HG03457 (cell line): Measurements from ENCODE around the gene F11R.
"Not testable (repeated sequence)": the region's sequence is repeated elsewhere in the genome, so short reads cannot be mapped to it uniquely, and the experiment has no call there.

ENCODE experiments used
- ATAC-seq: cut with Tn5 transposase; IDR thresholded peaks from one replicate; pipeline ENCODE4 v1.9.1; 2021; ENCODE audit warnings: moderate number of reproducible peaks; ENCODE audit not compliant: unreplicated experiment

The F11R gene

DNA sequence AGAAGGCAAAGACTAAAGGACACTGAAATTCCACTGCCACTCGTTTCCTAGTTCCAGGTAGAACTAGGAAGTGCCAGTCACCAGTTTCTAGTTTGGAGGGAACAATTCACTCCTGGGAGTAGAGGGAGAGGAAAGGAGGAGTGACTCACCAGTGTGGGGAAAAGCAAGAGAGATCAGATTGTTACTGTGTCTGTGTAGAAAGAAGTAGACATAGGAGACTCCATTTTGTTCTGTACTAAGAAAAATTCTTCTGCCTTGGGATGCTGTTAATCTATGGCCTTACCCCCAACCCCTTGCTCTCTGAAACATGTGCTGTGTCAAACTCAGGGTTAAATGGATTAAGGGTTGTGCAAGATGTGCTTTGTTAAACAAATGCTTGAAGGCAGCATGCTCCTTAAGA lies 4.3 kb downstream of the F11R start:
- ATAC-seq = not testable (repeated sequence)

- peak; percentile 64 for ATAC-seq
Measured at GRCh38 chr1:161013488-161014230, 7.3 kb downstream of the F11R start.

DNA sequence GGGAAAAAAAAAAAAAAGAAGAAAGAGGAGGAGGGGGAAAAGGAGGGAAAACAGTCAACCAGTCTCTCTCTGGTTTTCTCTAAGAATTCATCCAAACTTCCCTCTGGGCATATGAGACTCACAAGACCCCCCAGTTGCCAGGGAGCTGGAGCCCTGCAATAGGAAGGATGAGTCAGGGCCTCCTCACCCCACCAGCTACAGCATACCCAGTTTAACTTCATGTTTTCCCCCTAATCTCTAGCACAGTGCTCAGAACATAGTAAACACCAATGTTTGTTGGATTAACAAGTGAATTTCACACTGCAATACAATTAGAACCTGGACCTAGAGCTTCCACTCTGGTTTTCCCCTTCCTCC lies 7.8 kb downstream of the F11R start:
- ATAC-seq = no peak

DNA sequence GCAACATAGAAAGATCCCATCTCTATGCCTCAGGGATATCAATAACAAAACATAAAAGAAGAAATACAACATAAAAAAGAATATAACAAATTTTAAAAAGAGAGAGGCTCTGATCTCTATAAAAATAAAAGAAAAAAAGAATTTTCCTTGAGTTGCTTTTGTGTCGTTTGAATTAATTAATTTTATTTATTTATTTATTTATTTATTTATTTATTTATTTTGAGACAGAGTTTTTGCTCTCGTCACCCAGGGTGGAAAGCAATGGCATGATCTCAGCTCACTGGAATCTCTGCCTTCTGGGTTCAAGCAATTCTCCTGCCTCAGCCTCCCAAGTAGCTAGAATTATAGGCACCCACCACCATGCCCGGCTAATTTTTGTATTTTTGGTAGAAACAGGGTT lies 8.5 kb downstream of the F11R start:
- no peak for ATAC-seq

DNA sequence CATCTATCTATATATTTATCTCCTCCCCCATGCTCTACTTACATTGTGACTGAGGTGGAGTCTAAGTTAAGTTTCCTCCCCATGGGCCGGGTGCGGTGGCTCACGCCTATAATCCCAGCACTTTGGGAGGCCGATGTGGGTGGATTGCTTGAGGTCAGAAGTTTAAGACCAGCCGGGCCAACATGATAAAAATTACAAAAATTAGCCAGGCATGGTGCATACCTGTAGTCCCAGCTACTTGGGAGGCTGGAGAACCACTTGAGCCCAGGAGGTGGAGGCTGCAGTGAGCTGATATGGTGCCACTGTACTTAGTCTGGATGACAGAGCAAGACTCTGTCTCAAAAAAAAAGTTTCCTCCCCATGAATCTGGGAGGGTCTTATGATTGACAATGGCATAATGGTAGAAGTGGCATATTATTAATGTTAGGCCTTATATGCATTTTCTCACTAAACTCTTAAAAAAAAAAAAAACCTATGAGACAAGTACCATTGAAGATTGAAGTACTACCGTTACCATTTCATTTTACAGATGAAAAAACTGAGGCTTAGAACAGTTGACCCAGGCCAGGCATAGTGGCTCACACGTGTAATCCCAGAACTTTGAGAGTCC lies 11.2 kb downstream of the F11R start:
- no peak for ATAC-seq

GRCh38 chr1:161008869-161009510 lies 12.0 kb downstream of the F11R start:
- ATAC-seq = no peak

DNA sequence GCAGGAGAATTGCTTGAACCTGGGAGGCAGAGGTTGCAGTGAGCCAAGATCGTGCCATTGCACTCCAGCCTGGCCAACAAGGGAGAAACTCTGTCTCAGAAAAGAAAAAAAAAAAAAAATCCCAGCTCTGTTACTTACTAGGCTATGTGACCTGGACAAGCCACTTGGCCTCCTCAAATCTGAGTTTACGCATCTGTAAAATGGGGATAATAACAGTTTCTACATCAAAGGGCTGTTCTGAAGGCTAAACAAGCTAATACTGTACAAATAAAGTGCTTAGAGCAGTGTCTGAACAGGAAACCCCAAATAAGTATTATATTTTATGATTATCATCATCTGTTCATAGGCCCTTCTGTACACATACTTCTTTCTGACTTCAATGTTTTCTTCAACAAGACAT lies 13.6 kb downstream of the F11R start:
- no peak for ATAC-seq

GRCh38 chr1:161006563-161006962 lies 14.4 kb downstream of the F11R start:
- ATAC-seq = no peak

DNA sequence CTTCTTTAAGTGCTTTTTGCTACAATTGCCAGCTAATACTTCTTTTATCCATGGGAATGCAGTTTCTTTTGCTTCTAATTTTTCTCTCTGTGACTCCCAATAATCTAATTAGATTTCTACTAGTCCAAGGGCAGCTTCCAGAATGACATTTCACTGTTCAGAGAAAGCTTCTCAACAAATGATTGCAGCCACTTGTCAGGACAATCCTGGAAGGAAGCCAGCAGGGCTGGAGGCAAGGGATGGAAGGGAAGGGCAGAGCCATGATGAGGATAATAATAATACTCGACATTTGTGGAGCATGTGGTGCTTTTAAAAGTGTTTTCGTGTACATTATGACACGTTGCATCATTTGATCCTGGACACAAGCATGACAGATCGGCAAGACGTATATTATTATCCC lies 19.4 kb downstream of the F11R start:
- no peak for ATAC-seq

GRCh38 chr1:161000736-161001480 lies 20.0 kb downstream of the F11R start:
- no peak for ATAC-seq

DNA sequence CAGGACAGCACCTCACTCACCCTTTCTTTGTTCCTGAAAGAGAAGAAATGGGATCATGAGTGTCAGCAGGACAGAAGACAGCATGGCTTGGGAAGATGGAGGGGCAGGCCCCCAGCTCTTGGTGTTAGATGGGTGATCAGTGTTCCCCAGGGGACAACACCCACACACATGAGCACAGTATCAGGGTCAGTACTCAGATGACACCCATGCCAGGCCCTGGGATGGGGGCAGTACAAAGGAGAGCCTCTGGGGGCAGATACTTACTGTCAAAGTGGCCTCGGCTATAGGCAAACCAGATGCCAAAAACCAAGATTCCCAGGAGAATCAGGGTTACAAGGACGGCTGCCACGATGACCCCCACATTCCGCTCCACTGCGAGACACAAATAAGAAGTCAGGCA lies 21.6 kb downstream of the F11R start:
- no peak for ATAC-seq

GRCh38 chr1:160997323-160998038 lies 23.5 kb downstream of the F11R start:
- ATAC-seq = no peak

DNA sequence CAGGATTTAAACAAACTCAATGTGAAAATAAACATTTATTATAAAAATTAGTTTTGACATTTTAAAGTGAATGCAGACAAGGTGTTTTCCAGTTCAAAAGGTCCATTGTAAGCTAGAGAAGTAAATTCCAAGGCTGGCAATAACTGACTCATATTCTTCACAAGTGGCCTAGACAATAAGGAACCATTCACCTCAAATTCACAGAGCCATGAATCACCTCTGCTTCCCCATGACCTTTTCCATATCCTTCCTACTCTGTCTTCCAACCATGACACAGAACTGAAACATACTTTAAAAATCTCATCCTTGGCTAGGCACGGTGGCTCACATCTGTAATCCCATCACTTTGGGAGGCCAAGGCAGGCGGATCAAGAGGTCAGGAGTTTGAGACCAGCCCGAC lies 24.8 kb downstream of the F11R start:
- ATAC-seq = no peak

DNA sequence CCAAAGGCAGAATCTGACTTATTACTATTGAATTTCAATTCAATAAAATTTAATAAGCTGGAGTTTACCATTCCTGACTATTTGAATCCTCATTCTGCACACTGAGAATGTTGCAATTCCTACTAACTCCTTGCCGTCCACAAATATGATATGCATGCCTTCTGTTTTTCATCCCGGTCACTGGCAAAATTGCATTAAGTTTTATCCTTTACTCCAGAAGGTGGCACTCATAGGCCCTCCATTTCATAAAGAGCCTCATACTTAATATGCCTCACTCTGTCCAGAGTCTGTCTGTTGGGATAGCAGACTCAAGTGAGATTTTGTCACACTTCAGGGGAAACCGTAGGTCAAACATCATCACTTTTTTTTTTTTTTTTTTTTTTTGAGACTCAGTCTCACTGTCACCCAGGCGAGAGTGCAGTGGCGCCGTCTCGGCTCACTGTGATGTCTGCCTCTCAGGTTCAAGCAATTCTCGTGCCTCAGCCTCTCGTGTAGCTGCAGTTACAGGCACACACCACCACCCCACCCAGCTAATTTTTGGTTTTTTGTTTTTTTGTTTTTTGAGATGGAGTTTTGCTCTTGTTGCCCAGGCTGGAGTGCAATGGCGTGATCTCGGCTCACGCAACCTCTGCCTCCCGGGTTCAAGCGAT lies 27.3 kb downstream of the F11R start:
- no peak for ATAC-seq

GRCh38 chr1:160992036-160992435 lies 28.9 kb downstream of the F11R start:
- not testable (repeated sequence) for ATAC-seq

DNA sequence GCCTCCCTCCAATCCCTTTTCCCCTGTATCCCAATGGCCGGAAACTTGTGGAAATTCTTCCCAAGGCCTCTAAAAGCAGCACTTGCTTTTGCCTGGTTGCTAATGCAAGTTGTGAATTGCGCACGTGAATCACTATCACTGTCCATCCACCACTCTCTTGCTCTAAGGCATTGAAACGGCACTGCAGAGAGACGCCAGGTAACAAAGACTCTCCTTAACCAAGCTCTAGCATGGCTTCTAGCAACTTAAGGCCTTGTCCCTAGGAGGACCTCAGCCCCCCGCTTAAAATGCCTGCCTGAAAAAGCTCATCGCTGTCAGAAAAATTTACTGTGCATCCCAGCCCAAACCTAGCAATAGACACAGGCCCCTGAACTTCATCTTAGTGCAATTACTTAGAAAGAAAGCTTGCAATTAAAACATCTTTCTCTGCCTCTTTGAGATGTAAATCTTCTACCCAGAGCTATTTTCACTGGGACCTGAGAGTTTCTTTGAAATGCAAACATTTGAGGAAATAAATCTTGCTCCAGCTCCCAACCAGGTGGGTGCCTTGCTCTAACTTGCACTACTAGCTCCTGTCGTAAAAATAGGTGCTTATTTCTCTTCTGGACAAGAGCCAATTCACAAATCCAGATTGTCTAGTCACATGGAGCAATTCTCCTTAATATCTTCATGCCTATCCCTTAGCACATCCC lies 33.4 kb downstream of the F11R start:
- no peak for ATAC-seq

DNA sequence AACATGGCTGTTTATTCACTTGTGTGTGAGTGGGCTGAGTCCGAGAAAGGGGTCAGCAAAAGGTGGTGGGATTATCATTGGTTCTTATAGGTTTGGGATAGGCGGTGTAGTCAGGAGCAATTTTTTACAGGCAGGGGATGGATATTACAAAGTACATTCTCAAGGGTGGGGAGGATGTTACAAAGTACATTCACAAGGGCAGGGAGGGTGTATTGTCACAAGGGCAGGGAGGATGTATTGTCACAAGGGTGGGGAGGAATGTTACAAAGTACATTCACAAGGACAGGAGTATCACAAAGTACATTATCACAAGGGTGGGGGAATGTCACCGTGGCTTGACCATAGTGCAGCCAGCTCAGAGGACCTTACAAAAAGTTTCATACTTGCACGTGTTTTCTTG lies 35.2 kb downstream of the F11R start:
- ATAC-seq = no peak

DNA sequence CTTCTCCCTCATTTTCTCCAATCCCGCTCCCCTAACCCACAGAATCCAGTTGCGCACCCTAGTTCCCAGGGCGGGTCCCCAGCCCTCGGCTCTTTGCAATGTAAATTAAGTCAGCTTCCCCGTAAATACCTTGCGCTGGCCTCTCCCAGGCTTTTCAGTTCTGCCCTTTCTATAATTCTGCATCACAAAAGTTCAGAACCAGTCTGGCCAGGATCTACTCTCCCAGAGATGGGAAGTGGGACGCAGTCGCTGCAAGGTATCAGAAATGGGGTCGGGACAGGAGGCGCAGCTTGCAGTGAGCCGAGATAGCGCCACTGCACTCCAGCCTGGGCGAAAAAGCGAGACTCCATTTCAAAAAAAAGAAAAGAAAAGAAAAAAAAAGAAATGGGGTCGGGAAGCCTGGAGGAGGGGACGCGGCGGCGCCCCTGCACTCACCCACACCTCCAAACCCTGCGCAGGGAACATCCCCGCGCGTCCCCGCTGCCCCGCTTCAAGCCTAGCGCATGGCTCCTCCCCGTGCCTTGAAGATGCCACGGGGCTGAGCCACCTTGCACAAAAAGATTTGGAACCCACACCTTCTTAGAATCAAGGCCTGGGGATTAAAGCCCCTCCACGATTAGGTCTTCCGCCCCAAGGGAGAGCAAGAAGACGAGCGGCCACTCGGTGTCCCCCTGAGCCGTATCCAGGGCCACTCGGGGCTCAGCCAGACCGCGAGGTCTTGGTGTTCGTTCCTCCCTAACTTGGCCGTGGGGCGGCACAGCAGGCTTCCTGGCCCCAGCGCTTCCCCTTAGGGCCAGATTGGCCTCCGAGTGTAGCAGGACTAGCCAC lies 39.2 kb downstream of the F11R start:
- no peak for ATAC-seq

DNA sequence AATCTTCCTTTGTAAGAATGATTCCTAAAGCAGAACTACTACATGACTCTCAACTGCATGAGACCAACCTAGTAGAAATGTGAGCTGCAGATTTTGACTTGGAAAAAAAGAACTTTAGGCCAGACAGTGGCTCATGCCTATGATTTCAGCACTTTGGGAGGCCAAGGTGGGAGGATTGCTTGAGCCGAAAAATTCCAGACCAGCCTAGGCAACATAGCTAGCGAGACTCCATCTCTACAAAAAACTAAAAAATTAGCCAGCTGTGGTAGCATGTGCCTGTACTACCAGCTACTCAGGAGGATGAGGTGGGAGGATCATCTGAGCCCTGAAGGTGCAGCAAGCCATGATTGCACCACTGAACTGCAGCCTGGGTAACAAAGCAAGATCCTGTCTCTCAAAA lies 41.7 kb downstream of the F11R start:
- ATAC-seq = no peak
